Activated CD4-positive, alpha-beta memory T cell treated with anti-CD3 and anti-CD28 coated beads, Interleukin-2, amount 10 ng/mL, durations not matched to agents 7 days and 5 days (primary cell): ENCODE results near the gene CBX2. TPM values are rescaled to one million over a fixed set of nuclear protein-coding genes. Genes with fewer than 3 reads are reported as not detected.

Experiments used
- CTCF ChIA-PET: fragments of 350-600 bp; sonication (Branson Sonifier 250); formaldehyde crosslinking; loops from one replicate; lab custom pipeline; 2021; ENCODE audit warnings: antibody characterized with exemption, inconsistent platforms; lab: Charles Lee
- POLR2A ChIA-PET: fragments of 350-600 bp; sonication (Branson Sonifier 250); formaldehyde crosslinking; loops from one replicate; lab custom pipeline; 2021; ENCODE audit warnings: antibody characterized with exemption; lab: Charles Lee
- DNase-seq: peaks from one replicate; pipeline ENCODE4 v3.0.0-alpha.2; 2020
- H3K27ac Mint-ChIP-seq: one replicate; pipeline ENCODE4 v1.8.0; 2021; ENCODE audit warnings: mild to moderate bottlenecking, mixed read lengths
- H3K27me3 Mint-ChIP-seq: one replicate; pipeline ENCODE4 v1.8.0; 2021; ENCODE audit warnings: mixed read lengths
- H3K36me3 Mint-ChIP-seq: one replicate; pipeline ENCODE4 v1.8.0; 2021; ENCODE audit warnings: low read depth, mixed read lengths
- H3K4me1 Mint-ChIP-seq: one replicate; pipeline ENCODE4 v1.8.0; 2021; ENCODE audit warnings: mixed read lengths
- H3K4me3 Mint-ChIP-seq: one replicate; pipeline ENCODE4 v1.8.0; 2021; ENCODE audit warnings: mild to moderate bottlenecking, mixed read lengths
- H3K9me3 Mint-ChIP-seq: one replicate; pipeline ENCODE4 v1.8.0; 2021; ENCODE audit warnings: mixed read lengths
- total RNA-seq, 2 experiments: library from RNA; stranded (reverse); gene quantifications; one replicate each; pipeline ENCODE4 v1.2.3, GENCODE V29; 2021

The CBX2 gene
- total RNA-seq, 2 experiments from 2014 or later, result 1.7 to 2.0 TPM

GRCh38 chr17:79737922-79738578 is 39.9 kb upstream of the CBX2 start:
- no peak for DNase-seq
- H3K4me1 Mint-ChIP-seq, result peaks cover 4% of the 10 kb centered on the region
- H3K27me3 Mint-ChIP-seq, result peaks cover 20% of the 10 kb centered on the region
- ChIA-PET POLR2A (no interaction called here), CTCF (no interaction called here)
- H3K27ac Mint-ChIP-seq, result no peak overlapping the region
- H3K4me3 Mint-ChIP-seq, result no peak overlapping the region
- H3K36me3 Mint-ChIP-seq, result no peaks in the 10 kb centered on the region
- no peaks in the 10 kb centered on the region for H3K9me3 Mint-ChIP-seq

GRCh38 chr17:79738643-79739042 is 39.3 kb upstream of the CBX2 start:
- CTCF ChIA-PET, result no interaction called here
- H3K27ac Mint-ChIP-seq, result no peak overlapping the region
- no peaks in the 10 kb centered on the region for H3K36me3 Mint-ChIP-seq
- no peak overlapping the region for H3K4me3 Mint-ChIP-seq
- H3K4me1 Mint-ChIP-seq, result no peaks in the 10 kb centered on the region
- POLR2A ChIA-PET, result interaction anchor here (1.2 kb wide), 1 partner anchor 10 kb away, joined by 3 read pairs; no protein-coding TSS in a partner anchor
- DNase-seq, result no peak
- H3K9me3 Mint-ChIP-seq, result no peaks in the 10 kb centered on the region
- H3K27me3 Mint-ChIP-seq, result peaks cover 23% of the 10 kb centered on the region

- Mint-ChIP-seq H3K9me3 (no peaks in the 10 kb centered on the region), H3K27me3 (peaks cover 23% of the 10 kb centered on the region), H3K27ac (no peak overlapping the region), H3K4me1 (no peaks in the 10 kb centered on the region), H3K4me3 (no peak overlapping the region), H3K36me3 (no peaks in the 10 kb centered on the region)
- ChIA-PET CTCF (interaction anchor here (2.5 kb wide), 1 partner anchor 13 kb away, joined by 6 read pairs; no protein-coding TSS in a partner anchor), POLR2A (interaction anchor here (1.2 kb wide), 1 partner anchor 10 kb away, joined by 3 read pairs; no protein-coding TSS in a partner anchor)
- DNase-seq, result no peak
Observed at GRCh38 chr17:79739148-79740062, 38.5 kb upstream of the CBX2 start.

DNA sequence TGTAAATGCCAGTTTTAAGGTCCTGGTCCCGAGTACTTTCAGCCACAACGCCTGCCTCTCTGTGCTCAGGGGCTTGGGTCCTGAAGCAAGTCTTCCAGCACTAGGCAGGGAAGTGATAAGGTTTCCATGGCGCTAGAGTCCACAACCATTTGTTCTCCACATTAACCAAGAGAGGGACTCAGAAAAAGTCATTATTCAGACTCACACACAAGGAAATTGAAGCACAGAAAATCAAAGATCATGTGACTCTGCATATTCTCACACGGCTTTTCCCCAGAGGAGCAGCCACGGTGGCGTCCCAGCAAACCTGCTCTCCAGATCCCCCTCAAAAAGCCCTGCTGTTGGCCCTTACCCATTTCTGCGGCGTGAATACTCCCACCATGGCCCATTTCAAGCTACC is 37.5 kb upstream of the CBX2 start:
- CTCF ChIA-PET, result interaction anchor here (1.2 to 2.5 kb wide), 5 partner anchors 8 to 251 kb away, joined by 4 to 6 read pairs (median 5); partner anchors contain the start of genes CBX4 and CBX8
- Mint-ChIP-seq H3K9me3 (no peaks in the 10 kb centered on the region), H3K27ac (no peak overlapping the region), H3K27me3 (peaks cover 28% of the 10 kb centered on the region), H3K4me1 (peaks cover 3% of the 10 kb centered on the region), H3K36me3 (no peaks in the 10 kb centered on the region), H3K4me3 (no peak overlapping the region)
- POLR2A ChIA-PET, result no interaction called here
- no peak for DNase-seq

DNA sequence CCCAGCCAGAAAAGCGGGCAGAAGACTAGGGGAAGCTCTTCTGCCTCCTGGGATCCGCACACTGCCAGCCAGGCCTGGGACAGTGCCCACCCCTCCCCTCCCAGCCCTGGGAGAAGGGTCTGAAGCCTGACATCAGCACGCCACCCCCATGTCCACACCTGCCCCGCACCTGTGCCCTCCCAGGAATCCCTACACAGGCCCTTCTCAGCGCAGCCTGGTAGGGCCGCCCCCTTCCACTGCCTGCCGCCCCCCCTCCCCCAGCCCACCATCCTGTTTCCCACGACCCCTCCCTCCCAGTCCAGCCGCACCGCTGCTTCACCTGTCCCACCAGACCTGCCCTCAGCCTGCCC is 36.6 kb upstream of the CBX2 start:
- POLR2A ChIA-PET, result interaction anchor here (0.9 to 1.2 kb wide), 2 partner anchors 11 to 256 kb away, joined by 3 read pairs; no protein-coding TSS in a partner anchor
- H3K9me3 Mint-ChIP-seq, result no peaks in the 10 kb centered on the region
- no peak overlapping the region for H3K4me3 Mint-ChIP-seq
- H3K27ac Mint-ChIP-seq, result no peak overlapping the region
- CTCF ChIA-PET, result interaction anchor here (0.7 to 2.5 kb wide), 14 partner anchors 9 to 265 kb away, joined by 3 to 7 read pairs (median 3); partner anchors contain the start of genes CBX4 and CBX8
- peaks cover 32% of the 10 kb centered on the region for H3K27me3 Mint-ChIP-seq
- H3K4me1 Mint-ChIP-seq, result peaks cover 5% of the 10 kb centered on the region
- no peaks in the 10 kb centered on the region for H3K36me3 Mint-ChIP-seq
- no peak for DNase-seq

DNA sequence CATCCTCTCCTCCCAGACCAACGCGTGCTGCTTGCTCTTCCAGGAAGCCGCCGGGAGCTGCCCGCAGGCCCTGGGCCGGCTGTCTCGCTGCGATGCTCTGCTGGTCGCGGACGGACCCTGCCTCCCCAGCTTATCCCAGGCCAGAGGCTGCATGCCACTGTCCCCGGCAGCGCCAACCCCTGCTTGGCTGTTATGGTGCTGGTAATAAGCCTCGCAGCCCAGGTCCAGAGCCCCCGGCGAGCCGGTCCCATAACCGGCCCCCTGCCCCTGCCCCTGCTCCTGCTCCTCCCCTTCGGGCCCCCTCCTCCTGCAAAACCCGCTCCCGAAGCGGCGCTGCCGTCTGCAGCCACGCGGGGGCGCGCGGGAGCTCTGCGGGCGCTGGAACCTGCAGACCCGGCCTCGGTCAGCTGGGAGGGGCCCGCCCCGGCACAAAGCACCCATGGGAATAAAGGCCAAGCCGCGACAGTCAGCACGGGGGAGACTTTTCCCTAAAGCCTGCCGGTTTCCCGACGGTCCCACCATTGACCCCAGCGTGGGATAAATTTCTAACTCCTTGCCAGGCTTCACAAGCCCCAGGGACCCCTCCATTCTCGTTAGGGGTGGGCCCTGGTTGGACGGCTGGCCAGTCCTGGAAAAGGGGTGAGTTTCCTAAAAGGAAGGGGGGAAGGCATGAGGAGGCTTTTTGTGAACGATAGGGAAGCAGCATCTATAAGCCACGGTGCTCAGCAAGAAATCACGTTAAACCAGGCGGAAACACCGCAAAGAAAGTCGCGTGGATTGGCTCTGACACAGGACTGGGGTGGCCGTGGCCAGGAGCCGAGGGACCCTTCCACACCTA is 36.0 kb upstream of the CBX2 start:
- Mint-ChIP-seq H3K27me3 (peaks cover 38% of the 10 kb centered on the region), H3K27ac (no peak overlapping the region), H3K4me3 (no peak overlapping the region), H3K9me3 (no peaks in the 10 kb centered on the region), H3K4me1 (peaks cover 5% of the 10 kb centered on the region), H3K36me3 (no peaks in the 10 kb centered on the region)
- POLR2A ChIA-PET, result interaction anchor here (0.9 to 1.2 kb wide), 2 partner anchors 10 to 255 kb away, joined by 3 read pairs; no protein-coding TSS in a partner anchor
- CTCF ChIA-PET, result interaction anchor here (0.7 to 2.5 kb wide), 14 partner anchors 10 to 265 kb away, joined by 3 to 7 read pairs (median 3); partner anchors contain the start of genes CBX4 and CBX8
- peak; percentile 74 for DNase-seq

DNA sequence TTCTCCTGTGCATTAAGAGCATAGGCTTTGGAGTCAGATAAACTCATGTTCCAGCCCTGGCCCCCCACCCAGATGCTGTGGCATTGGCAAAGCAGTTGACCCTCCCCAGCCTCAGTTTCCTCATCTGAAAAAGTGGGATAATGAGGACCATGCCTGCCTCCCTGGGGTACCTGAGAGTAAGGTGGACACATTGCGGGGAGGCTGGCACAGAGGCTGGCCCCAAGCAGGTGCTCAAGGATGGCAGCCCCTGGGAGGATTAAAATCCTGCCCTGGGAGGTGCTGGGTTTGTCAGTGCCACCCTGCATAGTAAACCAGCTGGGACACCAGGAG is 35.4 kb upstream of the CBX2 start:
- CTCF ChIA-PET, result interaction anchor here (1.0 to 1.7 kb wide), 6 partner anchors 24 to 255 kb away, joined by 3 to 7 read pairs (median 3); no protein-coding TSS in a partner anchor
- POLR2A ChIA-PET, result no interaction called here
- H3K9me3 Mint-ChIP-seq, result no peaks in the 10 kb centered on the region

GRCh38 chr17:79742951-79743476 is 34.9 kb upstream of the CBX2 start:
- ChIA-PET POLR2A (no interaction called here), CTCF (no interaction called here)
- Mint-ChIP-seq H3K9me3 (no peaks in the 10 kb centered on the region), H3K27me3 (peaks cover 46% of the 10 kb centered on the region), H3K4me1 (peaks cover 8% of the 10 kb centered on the region), H3K27ac (no peak overlapping the region), H3K4me3 (no peak overlapping the region), H3K36me3 (no peaks in the 10 kb centered on the region)
- DNase-seq, result no peak

More for the DNA sequence above, 35.4 kb upstream of the CBX2 start:
- Mint-ChIP-seq H3K27me3 (peaks cover 42% of the 10 kb centered on the region), H3K36me3 (no peaks in the 10 kb centered on the region), H3K4me3 (no peak overlapping the region), H3K4me1 (peaks cover 5% of the 10 kb centered on the region), H3K27ac (no peak overlapping the region)
- no peak for DNase-seq

DNA sequence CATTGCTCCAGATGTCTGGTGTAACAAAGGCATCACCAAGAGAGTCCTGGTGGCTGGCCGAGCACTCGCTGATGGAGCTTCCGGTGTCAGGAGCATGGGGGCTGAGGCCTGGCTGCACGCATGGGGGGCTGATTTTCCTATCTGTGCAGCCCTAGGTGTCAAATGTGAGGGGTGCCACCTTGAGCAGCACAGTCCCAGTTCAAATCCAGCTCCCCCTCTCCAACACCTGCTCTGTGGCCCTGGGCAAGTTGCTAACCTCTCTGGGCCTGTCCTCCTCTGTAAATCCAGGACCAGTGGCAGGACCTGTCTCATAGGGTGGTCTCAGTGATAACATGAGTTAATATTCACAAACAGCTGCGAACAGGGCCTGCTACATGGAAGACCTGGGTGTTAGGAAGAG is 34.3 kb upstream of the CBX2 start:
- Mint-ChIP-seq H3K27me3 (peaks cover 48% of the 10 kb centered on the region), H3K9me3 (no peaks in the 10 kb centered on the region), H3K36me3 (no peaks in the 10 kb centered on the region), H3K4me1 (peaks cover 8% of the 10 kb centered on the region), H3K4me3 (no peak overlapping the region), H3K27ac (no peak overlapping the region)
- CTCF ChIA-PET, result interaction anchor here (1.2 kb wide), 1 partner anchor 35 kb away, joined by 3 read pairs; no protein-coding TSS in a partner anchor
- POLR2A ChIA-PET, result interaction anchor here (0.6 kb wide), 1 partner anchor 34 kb away, joined by 3 read pairs; the partner anchor contains the start of gene CBX2
- no peak for DNase-seq

DNA sequence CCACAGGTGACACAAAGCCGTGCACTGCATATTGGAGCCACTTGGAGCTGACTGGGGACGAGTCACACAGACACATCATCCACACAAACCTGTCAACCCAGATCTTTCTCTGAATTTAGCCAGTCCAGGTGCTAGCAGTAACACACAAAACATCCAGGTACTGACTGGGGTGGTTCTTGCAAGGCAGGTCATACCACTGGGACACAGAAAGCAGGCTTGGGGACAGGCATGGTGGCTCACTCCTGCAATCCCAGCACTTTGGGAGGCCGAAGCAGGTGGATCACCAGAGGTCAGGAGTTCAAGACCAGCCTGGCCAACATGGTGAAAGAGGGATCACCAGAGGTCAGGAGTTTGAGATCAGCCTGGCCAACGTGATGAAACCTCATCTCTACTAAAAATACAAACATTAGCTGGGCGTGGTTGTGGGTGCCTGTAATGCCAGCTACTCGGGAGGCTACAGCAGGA is 32.3 kb upstream of the CBX2 start:
- no peaks in the 10 kb centered on the region for H3K9me3 Mint-ChIP-seq
- CTCF ChIA-PET, result interaction anchor here (0.5 to 2.4 kb wide), 33 partner anchors 12 to 945 kb away, joined by 3 to 15 read pairs (median 4); partner anchors contain the start of genes CBX4, CBX8 and GAA
- POLR2A ChIA-PET, result interaction anchor here (0.7 to 1.2 kb wide), 3 partner anchors 18 to 93 kb away, joined by 3 to 5 read pairs (median 3); partner anchors contain the start of gene CBX4
- peaks cover 43% of the 10 kb centered on the region for H3K27me3 Mint-ChIP-seq
- H3K27ac Mint-ChIP-seq, result no peak overlapping the region
- H3K4me1 Mint-ChIP-seq, result peaks cover 8% of the 10 kb centered on the region
- DNase-seq, result no peak
- H3K36me3 Mint-ChIP-seq, result no peaks in the 10 kb centered on the region
- H3K4me3 Mint-ChIP-seq, result no peak overlapping the region

DNA sequence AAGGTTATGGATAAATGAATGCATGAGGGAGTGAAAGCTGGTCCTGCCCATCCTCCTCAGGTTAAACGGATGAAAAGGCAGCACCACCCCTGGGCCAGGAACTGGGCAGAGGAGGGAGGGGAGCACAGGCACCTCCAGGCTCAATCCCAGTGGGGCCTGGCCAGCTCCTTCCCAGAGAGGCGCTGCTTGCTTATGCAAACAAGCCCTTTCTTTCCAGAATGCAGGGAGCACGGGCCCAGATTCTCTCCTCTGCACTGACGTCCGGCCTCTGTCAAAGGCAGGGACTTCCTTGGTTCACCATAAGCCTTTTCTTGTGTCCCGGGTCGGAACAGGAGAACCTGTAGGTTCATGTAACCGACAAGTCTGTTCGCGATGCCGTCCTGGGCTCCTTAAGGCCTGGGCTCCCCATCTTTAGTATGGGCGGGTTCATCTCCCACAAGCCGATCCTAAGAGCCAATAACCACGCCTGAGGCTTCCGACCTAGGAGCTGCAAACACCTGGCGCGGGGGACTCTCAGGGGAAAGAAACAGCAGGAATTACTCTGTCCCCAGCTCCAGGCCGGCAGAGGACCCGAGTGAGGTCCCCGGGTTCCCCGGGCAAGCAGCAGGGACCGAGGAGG is 30.9 kb upstream of the CBX2 start:
- Mint-ChIP-seq H3K9me3 (no peaks in the 10 kb centered on the region), H3K27ac (no peak overlapping the region), H3K36me3 (no peaks in the 10 kb centered on the region), H3K27me3 (peaks cover 54% of the 10 kb centered on the region), H3K4me1 (peaks cover 8% of the 10 kb centered on the region), H3K4me3 (no peak overlapping the region)
- ChIA-PET CTCF (interaction anchor here (1.2 to 1.7 kb wide), 6 partner anchors 19 to 98 kb away, joined by 4 to 11 read pairs (median 5); partner anchors contain the start of genes CBX4 and CBX8), POLR2A (interaction anchor here (1.0 kb wide), 1 partner anchor 92 kb away, joined by 3 read pairs; no protein-coding TSS in a partner anchor)
- no peak for DNase-seq
